ENCODE measurements around the gene ERVFRD-1. TPM values are rescaled to one million over a fixed set of nuclear protein-coding genes. Genes with fewer than 3 reads are reported as not detected.

The ERVFRD-1 gene
- total and polyA plus RNA-seq, 2 of the 13 experiments (the other 11 are each of a cell fraction or from before 2014, with no cell fraction given), result not detected

DNA sequence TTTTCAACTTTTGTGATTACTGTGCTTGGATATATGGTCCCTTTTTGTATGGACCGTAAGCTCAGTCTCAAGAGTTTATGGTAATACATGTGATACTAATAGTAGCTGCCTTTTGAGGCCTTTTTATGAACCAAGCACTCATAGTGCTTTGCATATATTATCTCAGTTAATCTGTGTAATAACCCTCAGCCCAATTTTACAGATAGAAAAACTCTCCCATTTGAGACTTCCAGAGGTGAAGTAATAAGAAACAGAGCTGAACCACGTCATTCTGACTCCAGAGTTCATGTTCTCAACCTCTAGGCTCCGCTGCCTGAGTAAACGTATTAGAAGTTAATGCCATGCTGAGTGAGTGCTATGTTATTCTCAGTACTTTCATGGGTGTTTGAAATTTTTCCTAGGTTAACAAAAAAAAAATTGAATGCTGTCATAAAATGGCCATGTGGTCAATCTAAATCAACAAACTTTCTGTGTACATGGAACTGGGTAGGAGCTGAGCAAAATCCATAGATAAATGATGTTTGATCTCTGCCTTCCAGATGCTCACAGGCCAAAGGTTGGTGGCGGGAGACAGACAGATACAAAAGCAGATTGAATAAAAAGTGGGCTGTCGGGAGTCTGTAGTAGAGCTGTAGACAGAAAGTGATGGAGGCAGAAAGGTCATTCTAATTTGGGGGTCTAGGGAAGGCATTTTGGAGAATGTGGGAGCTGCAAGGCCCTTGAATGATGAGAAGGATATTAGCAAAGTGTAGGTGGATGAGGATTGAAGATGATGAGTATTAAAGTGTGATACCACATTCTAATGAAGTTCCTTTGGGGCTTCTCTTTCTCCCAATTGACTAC, 44.8 kb downstream of the ERVFRD-1 start (continued):
- TF ChIP-seq, protein P1, sequence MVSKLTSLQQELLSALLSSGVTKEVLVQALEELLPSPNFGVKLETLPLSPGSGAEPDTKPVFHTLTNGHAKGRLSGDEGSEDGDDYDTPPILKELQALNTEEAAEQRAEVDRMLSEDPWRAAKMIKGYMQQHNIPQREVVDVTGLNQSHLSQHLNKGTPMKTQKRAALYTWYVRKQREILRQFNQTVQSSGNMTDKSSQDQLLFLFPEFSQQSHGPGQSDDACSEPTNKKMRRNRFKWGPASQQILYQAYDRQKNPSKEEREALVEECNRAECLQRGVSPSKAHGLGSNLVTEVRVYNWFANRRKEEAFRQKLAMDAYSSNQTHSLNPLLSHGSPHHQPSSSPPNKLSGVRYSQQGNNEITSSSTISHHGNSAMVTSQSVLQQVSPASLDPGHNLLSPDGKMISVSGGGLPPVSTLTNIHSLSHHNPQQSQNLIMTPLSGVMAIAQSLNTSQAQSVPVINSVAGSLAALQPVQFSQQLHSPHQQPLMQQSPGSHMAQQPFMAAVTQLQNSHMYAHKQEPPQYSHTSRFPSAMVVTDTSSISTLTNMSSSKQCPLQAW (CRISPR knock-in tag; IDR thresholded peaks at IDR 0.05), result no peak; the same call in 1 of the 2 replicates
- TF ChIP-seq, protein P2, sequence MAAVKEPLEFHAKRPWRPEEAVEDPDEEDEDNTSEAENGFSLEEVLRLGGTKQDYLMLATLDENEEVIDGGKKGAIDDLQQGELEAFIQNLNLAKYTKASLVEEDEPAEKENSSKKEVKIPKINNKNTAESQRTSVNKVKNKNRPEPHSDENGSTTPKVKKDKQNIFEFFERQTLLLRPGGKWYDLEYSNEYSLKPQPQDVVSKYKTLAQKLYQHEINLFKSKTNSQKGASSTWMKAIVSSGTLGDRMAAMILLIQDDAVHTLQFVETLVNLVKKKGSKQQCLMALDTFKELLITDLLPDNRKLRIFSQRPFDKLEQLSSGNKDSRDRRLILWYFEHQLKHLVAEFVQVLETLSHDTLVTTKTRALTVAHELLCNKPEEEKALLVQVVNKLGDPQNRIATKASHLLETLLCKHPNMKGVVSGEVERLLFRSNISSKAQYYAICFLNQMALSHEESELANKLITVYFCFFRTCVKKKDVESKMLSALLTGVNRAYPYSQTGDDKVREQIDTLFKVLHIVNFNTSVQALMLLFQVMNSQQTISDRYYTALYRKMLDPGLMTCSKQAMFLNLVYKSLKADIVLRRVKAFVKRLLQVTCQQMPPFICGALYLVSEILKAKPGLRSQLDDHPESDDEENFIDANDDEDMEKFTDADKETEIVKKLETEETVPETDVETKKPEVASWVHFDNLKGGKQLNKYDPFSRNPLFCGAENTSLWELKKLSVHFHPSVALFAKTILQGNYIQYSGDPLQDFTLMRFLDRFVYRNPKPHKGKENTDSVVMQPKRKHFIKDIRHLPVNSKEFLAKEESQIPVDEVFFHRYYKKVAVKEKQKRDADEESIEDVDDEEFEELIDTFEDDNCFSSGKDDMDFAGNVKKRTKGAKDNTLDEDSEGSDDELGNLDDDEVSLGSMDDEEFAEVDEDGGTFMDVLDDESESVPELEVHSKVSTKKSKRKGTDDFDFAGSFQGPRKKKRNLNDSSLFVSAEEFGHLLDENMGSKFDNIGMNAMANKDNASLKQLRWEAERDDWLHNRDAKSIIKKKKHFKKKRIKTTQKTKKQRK (IDR thresholded peaks at IDR 0.05; ENCODE audit: low read length), result no peak
- no peak; the same call in 1 of the 2 replicates for TF ChIP-seq RCOR2 (CRISPR knock-in tag; IDR thresholded peaks at IDR 0.05)
- no peak for TF ChIP-seq PHF5A (CRISPR knock-in tag; IDR thresholded peaks at IDR 0.05; ENCODE audit: low read depth, unreplicated experiment)
- no peak for TF ChIP-seq ZNF746 (CRISPR knock-in tag; IDR thresholded peaks at IDR 0.05)
- no peak for TF ChIP-seq RFX3 (CRISPR knock-in tag; IDR thresholded peaks at IDR 0.05)
- no peak for TF ChIP-seq CREBL2 (CRISPR knock-in tag; IDR thresholded peaks at IDR 0.05; ENCODE audit: borderline replicate concordance)
- no peak for TF ChIP-seq PRDM4 (CRISPR knock-in tag; IDR thresholded peaks at IDR 0.05; ENCODE audit: borderline replicate concordance)
- TF ChIP-seq TEAD3 (CRISPR knock-in tag; optimal IDR thresholded peaks at IDR 0.05; ENCODE audit: borderline replicate concordance), result no peak
- TF ChIP-seq FOXK2 (IDR thresholded peaks at IDR 0.05), result peak; percentile 28; the same call in 1 of the 2 replicates
- TF ChIP-seq CSRNP1 (CRISPR knock-in tag; IDR thresholded peaks at IDR 0.05), result no peak; the same call in 1 of the 2 replicates
- TF ChIP-seq RORA (CRISPR knock-in tag; IDR thresholded peaks at IDR 0.05), result no peak
- TF ChIP-seq GABPB1 (CRISPR knock-in tag; IDR thresholded peaks at IDR 0.05), result no peak

Measured in HepG2 (cell line).